ENCODE results near the gene NR4A1. TPM values are rescaled to one million over a fixed set of nuclear protein-coding genes. Genes with fewer than 3 reads are reported as not detected.

The NR4A1 gene
- 21.7 and 22.8 TPM in 2 replicates for total RNA-seq
- long read RNA-seq, partial matches to known transcripts: 0 of 1 reads
- long read RNA-seq, other reads (novel, unspliced or antisense): 0 of 1 reads

DNA sequence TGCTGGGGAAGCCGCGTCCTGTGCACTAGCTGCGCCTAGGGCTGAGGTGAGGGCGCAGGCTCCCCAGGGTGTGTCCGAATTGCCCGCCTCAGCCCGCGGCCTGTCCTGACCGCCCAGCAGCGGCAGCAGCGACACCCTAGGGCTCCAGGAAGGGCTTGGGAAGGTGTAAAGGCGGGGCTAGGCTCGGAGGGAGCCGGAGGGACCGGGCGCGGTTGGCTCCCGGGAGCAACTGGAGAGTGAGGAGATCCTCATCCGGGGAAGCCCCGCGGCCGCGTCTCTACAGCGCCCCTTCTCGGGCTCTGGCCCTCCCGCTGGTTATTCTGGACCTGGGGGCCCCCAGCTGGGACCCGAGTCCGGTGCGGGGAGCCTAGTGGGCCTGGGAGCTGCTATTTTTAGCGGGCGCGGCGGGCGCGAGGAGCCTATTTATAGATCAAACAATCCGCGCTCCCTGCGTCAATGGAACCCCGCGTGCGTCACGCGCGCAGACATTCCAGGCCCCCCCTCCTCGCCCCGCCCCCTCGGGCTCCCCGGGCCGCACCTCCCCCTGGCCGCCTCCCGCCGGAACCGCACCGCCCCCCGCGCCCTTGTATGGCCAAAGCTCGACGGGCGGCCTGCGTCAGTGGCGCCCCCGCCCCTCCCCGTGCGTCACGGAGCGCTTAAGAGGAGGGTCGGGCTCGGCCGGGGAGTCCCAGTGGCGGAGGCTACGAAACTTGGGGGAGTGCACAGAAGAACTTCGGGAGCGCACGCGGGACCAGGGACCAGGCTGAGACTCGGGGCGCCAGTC is at the start of gene NR4A1:
Gene NR4A1, plus strand, starts transcription at position 685 of the 784 bp plus-strand sequence. CDS start 2,887 bp downstream, outside the sequence.
- Mint-ChIP-seq H3K27ac (peak within 1 kb of the TSS; percentile 99), H3K27me3 (peaks cover 5% of the 10 kb centered on the region), H3K4me1 (ENCODE audit: low read depth) (peaks cover 29% of the 10 kb centered on the region), H3K4me3 (ENCODE audit: low read depth) (peak within 1 kb of the TSS; percentile 87), H3K9me3 (ENCODE audit: low read depth) (no peaks in the 10 kb centered on the region), H3K36me3 (ENCODE audit: insufficient read depth) (peaks cover 1% of the 10 kb centered on the region)
- TF ChIP-seq CTCF (IDR thresholded peaks at IDR 0.05; ENCODE audit: unreplicated experiment): no peak
- peak; percentile 95 for DNase-seq (ENCODE audit: low spot score, unreplicated experiment)

DNA sequence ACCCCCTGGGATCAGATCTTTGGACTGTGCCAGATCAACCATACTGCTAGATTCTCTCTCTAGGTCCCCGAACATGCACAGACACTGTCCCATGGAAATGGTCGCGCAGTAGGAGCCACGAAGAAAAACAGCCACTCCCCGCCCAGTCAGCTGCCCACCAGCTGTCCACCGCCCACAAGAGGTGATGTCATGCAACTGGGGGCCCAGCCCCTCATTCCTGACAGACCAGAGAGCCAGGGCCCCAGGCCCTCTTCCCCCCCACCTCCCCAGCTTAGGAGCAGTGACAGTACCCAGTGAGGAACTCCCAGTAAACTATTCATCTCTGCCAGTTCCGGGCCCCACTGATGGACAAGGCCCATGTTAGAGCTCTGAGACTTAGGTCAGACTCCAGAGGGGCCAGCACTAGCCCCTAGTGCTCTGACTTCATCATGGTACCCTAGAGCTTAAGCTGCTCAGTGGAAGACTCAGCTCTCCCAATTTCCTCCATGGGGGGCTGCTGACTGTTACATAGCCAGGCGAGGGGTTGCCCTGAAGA is 48.2 kb upstream of the NR4A1 start:
- Mint-ChIP-seq H3K36me3 (ENCODE audit: insufficient read depth) (peaks cover 9% of the 10 kb centered on the region), H3K9me3 (ENCODE audit: low read depth) (no peaks in the 10 kb centered on the region), H3K4me1 (ENCODE audit: low read depth) (peaks cover 8% of the 10 kb centered on the region), H3K4me3 (ENCODE audit: low read depth) (no peak overlapping the region), H3K27ac (peak overlapping the region; percentile 64), H3K27me3 (peaks cover 22% of the 10 kb centered on the region)
- TF ChIP-seq CTCF (IDR thresholded peaks at IDR 0.05; ENCODE audit: unreplicated experiment): no peak
- DNase-seq (ENCODE audit: low spot score, unreplicated experiment): no peak

DNA sequence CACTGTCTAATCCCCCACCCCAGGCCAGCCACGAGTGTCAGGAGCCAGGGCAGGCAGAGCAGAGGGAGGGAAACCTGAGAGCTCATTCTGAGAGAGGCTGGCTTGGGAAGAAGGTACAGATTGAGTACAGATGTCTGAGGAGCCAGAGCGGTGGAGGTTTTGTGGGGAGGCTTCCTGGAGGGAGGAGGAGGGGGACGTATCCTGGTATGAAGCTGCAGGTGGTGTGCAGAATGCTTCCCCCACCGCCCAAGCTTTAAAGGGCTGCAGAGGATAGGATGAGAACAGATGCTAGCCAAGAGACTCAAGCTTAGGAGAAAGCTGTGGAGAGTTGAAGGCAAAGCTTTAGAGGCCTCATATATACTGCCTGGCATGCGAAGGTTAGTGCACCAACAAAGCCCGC is 47.7 kb upstream of the NR4A1 start:
- Mint-ChIP-seq H3K4me1 (ENCODE audit: low read depth) (peaks cover 8% of the 10 kb centered on the region), H3K36me3 (ENCODE audit: insufficient read depth) (peaks cover 6% of the 10 kb centered on the region), H3K9me3 (ENCODE audit: low read depth) (no peaks in the 10 kb centered on the region), H3K27ac (peak overlapping the region; percentile 64), H3K4me3 (ENCODE audit: low read depth) (no peak overlapping the region), H3K27me3 (peaks cover 27% of the 10 kb centered on the region)
- TF ChIP-seq CTCF (IDR thresholded peaks at IDR 0.05; ENCODE audit: unreplicated experiment): no peak
- DNase-seq (ENCODE audit: low spot score, unreplicated experiment): no peak

- DNase-seq (ENCODE audit: low spot score, unreplicated experiment): no peak
- Mint-ChIP-seq H3K27me3 (peaks cover 28% of the 10 kb centered on the region), H3K4me3 (ENCODE audit: low read depth) (no peak overlapping the region), H3K4me1 (ENCODE audit: low read depth) (peaks cover 8% of the 10 kb centered on the region), H3K9me3 (ENCODE audit: low read depth) (no peaks in the 10 kb centered on the region), H3K27ac (peak overlapping the region; percentile 64), H3K36me3 (ENCODE audit: insufficient read depth) (peaks cover 6% of the 10 kb centered on the region)
- TF ChIP-seq CTCF (IDR thresholded peaks at IDR 0.05; ENCODE audit: unreplicated experiment): peak; percentile 63
Measured at GRCh38 chr12:52004042-52004648, 47.1 kb upstream of the NR4A1 start.

GRCh38 chr12:52005218-52005902 is 45.9 kb upstream of the NR4A1 start:
- Mint-ChIP-seq H3K27me3 (peaks cover 28% of the 10 kb centered on the region), H3K4me3 (ENCODE audit: low read depth) (peak overlapping the region; percentile 4), H3K36me3 (ENCODE audit: insufficient read depth) (peaks cover 3% of the 10 kb centered on the region), H3K9me3 (ENCODE audit: low read depth) (no peaks in the 10 kb centered on the region), H3K4me1 (ENCODE audit: low read depth) (peaks cover 10% of the 10 kb centered on the region), H3K27ac (no peak overlapping the region)
- no peak for TF ChIP-seq CTCF (IDR thresholded peaks at IDR 0.05; ENCODE audit: unreplicated experiment)
- no peak for DNase-seq (ENCODE audit: low spot score, unreplicated experiment)

All from progenitor cell of endocrine pancreas (in vitro differentiated cells).